ENCODE measurements around the gene TOP2A. TPM values are rescaled to one million over a fixed set of nuclear protein-coding genes. Genes with fewer than 3 reads are reported as not detected.

TOP2A gene
- total RNA-seq, 3 donors from 2014 or later = 2.0 to 6.4 (median 2.5) TPM

GRCh38 chr17:40345994-40346764 is 71.5 kb downstream of the TOP2A start:
- peak overlapping the region; percentile 97 to 98 for H3K27ac ChIP-seq
- H3K4me1 ChIP-seq = peaks cover 31 to 57% of the 10 kb centered on the region in 2 donors
- H3K27me3 ChIP-seq = no peaks in the 10 kb centered on the region
- DNase-seq (ENCODE audit: low spot score in 2 of 2) = no peak
- peak overlapping the region; percentile 67 to 89 (median 81) for H3K4me3 ChIP-seq
- intact Hi-C loops (cut with DNase I; ENCODE audit: low total_unique reads) = no loop called here
- TF ChIP-seq POLR2A (IDR thresholded peaks at IDR 0.05) (no peak), CTCF (IDR thresholded peaks at IDR 0.05) (no peak), POLR2AphosphoS5 (IDR thresholded peaks at IDR 0.05) (no peak)
- no peaks in the 10 kb centered on the region for H3K36me3 ChIP-seq
- H3K9me3 ChIP-seq = no peaks in the 10 kb centered on the region

GRCh38 chr17:40345161-40345993 is 72.3 kb downstream of the TOP2A start:
- intact Hi-C loops (cut with DNase I; ENCODE audit: low total_unique reads) = no loop called here
- DNase-seq (ENCODE audit: low spot score in 2 of 2) = peak in 1 of 2 donors; percentile 75
- Histone ChIP-seq H3K9me3 (no peaks in the 10 kb centered on the region), H3K4me1 (peaks cover 31 to 65% of the 10 kb centered on the region in 2 donors), H3K36me3 (no peaks in the 10 kb centered on the region), H3K27me3 (no peaks in the 10 kb centered on the region), H3K4me3 (peak overlapping the region; percentile 67 to 89 (median 81)), H3K27ac (peak overlapping the region; percentile 97 to 98)
- TF ChIP-seq CTCF (IDR thresholded peaks at IDR 0.05) = no peak
- peak; percentile 26 to 42 (median 35) for TF ChIP-seq POLR2AphosphoS5 (IDR thresholded peaks at IDR 0.05)

- Histone ChIP-seq H3K4me3 (peak overlapping the region; percentile 67 to 89 (median 81)), H3K36me3 (no peaks in the 10 kb centered on the region), H3K27ac (peak overlapping the region; percentile 97 to 98), H3K27me3 (no peaks in the 10 kb centered on the region), H3K9me3 (no peaks in the 10 kb centered on the region), H3K4me1 (peaks cover 27 to 58% of the 10 kb centered on the region in 2 donors)
- DNase-seq (ENCODE audit: low spot score in 2 of 2) = no peak
- intact Hi-C loops (cut with DNase I; ENCODE audit: low total_unique reads) = no loop called here
- TF ChIP-seq CTCF (IDR thresholded peaks at IDR 0.05) (no peak), POLR2A (IDR thresholded peaks at IDR 0.05) (no peak), POLR2AphosphoS5 (IDR thresholded peaks at IDR 0.05) (no peak)
These were observed 73.1 kb downstream of the TOP2A start for GRCh38 chr17:40344421-40345160.

GRCh38 chr17:40343219-40344119 is 74.2 kb downstream of the TOP2A start:
- no peaks in the 10 kb centered on the region for H3K27me3 ChIP-seq
- no peaks in the 10 kb centered on the region for H3K36me3 ChIP-seq
- DNase-seq (ENCODE audit: low spot score in 2 of 2) = no peak
- H3K9me3 ChIP-seq = no peaks in the 10 kb centered on the region
- H3K4me3 ChIP-seq = peak overlapping the region; percentile 67 to 89 (median 81)
- TF ChIP-seq POLR2AphosphoS5 (IDR thresholded peaks at IDR 0.05) (peak in 1 of 3 donors; percentile 47), POLR2A (IDR thresholded peaks at IDR 0.05) (no peak)
- H3K27ac ChIP-seq = peak overlapping the region; percentile 97 to 98
- intact Hi-C loops (cut with DNase I; ENCODE audit: low total_unique reads) = no loop called here
- peaks cover 21 to 47% of the 10 kb centered on the region in 2 donors for H3K4me1 ChIP-seq
